Tibial nerve (tissue), 4 donors: ENCODE data around the gene ZRANB1. TPM values are rescaled to one million over a fixed set of nuclear protein-coding genes. Genes with fewer than 3 reads are reported as not detected.
A peak's percentile ranks its signal among the peaks of the same experiment; 100 is the strongest.
"Not testable (repeated sequence)": the region's sequence is repeated elsewhere in the genome, so short reads cannot be mapped to it uniquely, and the experiment has no call there.

Experiments
- DNase-seq, 2 donors: peaks; one replicate each; pipeline ENCODE4 v3.0.0-alpha.2; 2019; ENCODE audit warnings: low spot score in 2 of 2
- H3K27ac ChIP-seq, 4 donors: fragments of 200-600 bp; sonication (generic) in 3 of 4; one replicate each; pipeline ENCODE4 v1.5.1; 2017 to 2019; ENCODE audit warnings: mild to moderate bottlenecking in 1 of 4
- H3K27me3 ChIP-seq, 2 donors: fragments of 200-600 bp; sonication (generic) in 1 of 2; one replicate each; pipeline versions ENCODE4 v1.5.1 to v1.6.0; 2017 to 2019
- H3K36me3 ChIP-seq, 3 donors: fragments of 200-600 bp; sonication (generic); one replicate each; pipeline ENCODE4 v1.5.1; 2018 to 2019
- H3K4me1 ChIP-seq, 4 donors: fragments of 200-600 bp; sonication (generic) in 3 of 4; one replicate each; pipeline ENCODE4 v1.5.1; 2017 to 2019
- H3K4me3 ChIP-seq, 4 donors: fragments of 200-600 bp; sonication (generic) in 3 of 4; one replicate each; pipeline ENCODE4 v1.5.1; 2017 to 2019; ENCODE audit warnings: mild to moderate bottlenecking in 1 of 4, moderate library complexity in 1 of 4
- H3K9me3 ChIP-seq, 4 donors: fragments of 200-600 bp; sonication (generic) in 3 of 4; one replicate each; pipeline ENCODE4 v1.5.1; 2017 to 2019
- EP300 ChIP-seq, 2 donors: sonication (generic); formaldehyde crosslinking; IDR thresholded peaks; one replicate each; pipeline ENCODE4 v1.6.1; 2017; ENCODE audit warnings: antibody characterized with exemption in 2 of 2, mild to moderate bottlenecking in 1 of 2
- POLR2A ChIP-seq, 2 donors: fragments of 450-650 bp; IDR thresholded peaks; one replicate each; pipeline ENCODE4 v1.6.1; 2017; ENCODE audit warnings: antibody characterized with exemption in 2 of 2, mild to moderate bottlenecking in 2 of 2, moderate library complexity in 2 of 2
- WGBS, 2 donors: methylation state at CpG; one replicate each; pipeline ENCODE4 v1.1.5; 2018; 5-methylcytosine and 5-hydroxymethylcytosine counted together
- total RNA-seq, 4 donors: library from RNA; depleted of rRNA; stranded (reverse); fragments of >200 nt; gene quantifications; one replicate each; pipeline ENCODE4 v1.1.0, GENCODE V29; 2016
- TF ChIP-seq, protein P1 (sequence below), 5 experiments: fragments of 200-600 bp in 3 of 5; fragments of 450-650 bp in 2 of 5; sonication (generic) in 3 of 5; IDR thresholded peaks; one replicate each; pipeline ENCODE4 v1.5.1; 2016 to 2019; ENCODE audit warnings: antibody characterized with exemption in 5 of 5, mild to moderate bottlenecking in 3 of 5, moderate library complexity in 2 of 5

Gene ZRANB1
- total RNA-seq, 4 donors from 2014 or later: 22.2 to 33.5 (median 24.2) TPM

- Histone ChIP-seq H3K4me3 (no peak overlapping the region), H3K36me3 (peaks cover 0 to 77% (median 0%) of the 10 kb centered on the region in 3 donors), H3K27me3 (no peaks in the 10 kb centered on the region), H3K27ac (no peak overlapping the region), H3K4me1 (peaks cover 0 to 9% (median 0%) of the 10 kb centered on the region in 4 donors), H3K9me3 (no peaks in the 10 kb centered on the region)
- WGBS, 2 donors: 83 to 85% methylated on average over 5 of the region's 5 CpGs
- TF ChIP-seq, protein P1, sequence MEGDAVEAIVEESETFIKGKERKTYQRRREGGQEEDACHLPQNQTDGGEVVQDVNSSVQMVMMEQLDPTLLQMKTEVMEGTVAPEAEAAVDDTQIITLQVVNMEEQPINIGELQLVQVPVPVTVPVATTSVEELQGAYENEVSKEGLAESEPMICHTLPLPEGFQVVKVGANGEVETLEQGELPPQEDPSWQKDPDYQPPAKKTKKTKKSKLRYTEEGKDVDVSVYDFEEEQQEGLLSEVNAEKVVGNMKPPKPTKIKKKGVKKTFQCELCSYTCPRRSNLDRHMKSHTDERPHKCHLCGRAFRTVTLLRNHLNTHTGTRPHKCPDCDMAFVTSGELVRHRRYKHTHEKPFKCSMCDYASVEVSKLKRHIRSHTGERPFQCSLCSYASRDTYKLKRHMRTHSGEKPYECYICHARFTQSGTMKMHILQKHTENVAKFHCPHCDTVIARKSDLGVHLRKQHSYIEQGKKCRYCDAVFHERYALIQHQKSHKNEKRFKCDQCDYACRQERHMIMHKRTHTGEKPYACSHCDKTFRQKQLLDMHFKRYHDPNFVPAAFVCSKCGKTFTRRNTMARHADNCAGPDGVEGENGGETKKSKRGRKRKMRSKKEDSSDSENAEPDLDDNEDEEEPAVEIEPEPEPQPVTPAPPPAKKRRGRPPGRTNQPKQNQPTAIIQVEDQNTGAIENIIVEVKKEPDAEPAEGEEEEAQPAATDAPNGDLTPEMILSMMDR (IDR thresholded peaks at IDR 0.05): no peak
- TF ChIP-seq POLR2A (IDR thresholded peaks at IDR 0.05) (no peak), EP300 (IDR thresholded peaks at IDR 0.05) (no peak)
- DNase-seq: no peak
Observed at GRCh38 chr10:124985162-124985561, 43.2 kb downstream of the ZRANB1 start.

- Histone ChIP-seq H3K4me1 (peaks cover 0 to 19% (median 1%) of the 10 kb centered on the region in 4 donors), H3K36me3 (peaks cover 0 to 92% (median 0%) of the 10 kb centered on the region in 3 donors), H3K27me3 (no peaks in the 10 kb centered on the region), H3K4me3 (no peak overlapping the region), H3K9me3 (no peaks in the 10 kb centered on the region), H3K27ac (no peak overlapping the region)
- 75 to 87% methylated on average over 1 of the region's 1 CpG for WGBS, 2 donors
- no peak for TF ChIP-seq POLR2A (IDR thresholded peaks at IDR 0.05)
- no peak for TF ChIP-seq EP300 (IDR thresholded peaks at IDR 0.05)
- TF ChIP-seq, protein P1 (IDR thresholded peaks at IDR 0.05): no peak
- DNase-seq: no peak
Observed at GRCh38 chr10:124987788-124988187, 45.9 kb downstream of the ZRANB1 start.

DNA sequence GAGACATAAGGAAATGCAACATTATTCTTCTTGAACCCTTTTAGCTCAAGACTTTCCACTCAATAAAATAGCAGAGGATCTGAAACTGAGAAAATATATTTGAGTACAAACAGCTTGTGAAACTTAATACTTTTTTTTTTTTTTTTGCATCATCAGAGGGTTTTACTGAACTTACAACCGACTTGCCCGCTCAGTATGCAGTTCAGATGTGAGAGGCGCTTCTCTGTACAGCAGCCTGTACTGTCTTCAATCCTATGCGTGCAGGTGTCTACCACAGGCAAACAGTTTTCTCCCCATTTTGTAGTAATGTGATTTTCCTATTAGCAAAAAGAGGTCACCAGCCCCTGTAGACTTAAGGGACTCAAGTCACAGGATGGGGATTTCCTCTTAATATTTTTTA, 46.8 kb downstream of the ZRANB1 start:
- whole genome bisulfite sequencing, 2 donors: 83 to 85% methylated on average over 4 of the region's 4 CpGs
- not testable (repeated sequence) for H3K27me3 ChIP-seq, H3K4me3 ChIP-seq, H3K9me3 ChIP-seq, H3K27ac ChIP-seq, DNase-seq
- H3K36me3 ChIP-seq: peaks cover 0 to 93% (median 0%) of the 10 kb centered on the region in 3 donors
- peaks cover 0 to 22% (median 3%) of the 10 kb centered on the region in 4 donors for H3K4me1 ChIP-seq

DNA sequence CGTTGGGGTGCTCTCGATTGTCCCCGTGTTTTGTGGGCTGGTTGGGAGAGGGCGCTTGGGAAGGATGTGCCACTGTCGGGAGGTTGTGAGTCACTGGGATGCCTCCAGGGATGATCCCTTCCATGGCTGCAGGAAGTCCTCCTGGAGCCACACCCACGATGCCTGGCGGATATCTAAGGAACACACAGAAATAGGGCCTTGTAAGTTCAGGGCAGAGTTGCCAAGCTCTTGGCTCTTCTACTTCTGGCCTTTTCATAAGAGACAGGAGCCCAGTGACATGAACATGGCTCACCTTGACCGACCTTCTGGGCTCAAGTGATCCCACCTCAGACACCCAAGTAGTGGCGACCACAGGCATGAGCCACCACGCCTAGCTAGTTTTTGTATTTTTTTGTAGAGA, 47.6 kb downstream of the ZRANB1 start:
- H3K27me3 ChIP-seq: no peaks in the 10 kb centered on the region
- H3K9me3 ChIP-seq: no peaks in the 10 kb centered on the region
- whole genome bisulfite sequencing, 2 donors: 78 to 83% methylated on average over 9 to 10 of the region's 10 CpGs
- no peak for DNase-seq
- no peak overlapping the region for H3K4me3 ChIP-seq
- H3K27ac ChIP-seq: no peak overlapping the region
- H3K4me1 ChIP-seq: peaks cover 0 to 22% (median 3%) of the 10 kb centered on the region in 4 donors
- H3K36me3 ChIP-seq: peaks cover 0 to 93% (median 0%) of the 10 kb centered on the region in 3 donors
- no peak for TF ChIP-seq POLR2A (IDR thresholded peaks at IDR 0.05)
- TF ChIP-seq, protein P1 (IDR thresholded peaks at IDR 0.05): no peak
- no peak for TF ChIP-seq EP300 (IDR thresholded peaks at IDR 0.05)

DNA sequence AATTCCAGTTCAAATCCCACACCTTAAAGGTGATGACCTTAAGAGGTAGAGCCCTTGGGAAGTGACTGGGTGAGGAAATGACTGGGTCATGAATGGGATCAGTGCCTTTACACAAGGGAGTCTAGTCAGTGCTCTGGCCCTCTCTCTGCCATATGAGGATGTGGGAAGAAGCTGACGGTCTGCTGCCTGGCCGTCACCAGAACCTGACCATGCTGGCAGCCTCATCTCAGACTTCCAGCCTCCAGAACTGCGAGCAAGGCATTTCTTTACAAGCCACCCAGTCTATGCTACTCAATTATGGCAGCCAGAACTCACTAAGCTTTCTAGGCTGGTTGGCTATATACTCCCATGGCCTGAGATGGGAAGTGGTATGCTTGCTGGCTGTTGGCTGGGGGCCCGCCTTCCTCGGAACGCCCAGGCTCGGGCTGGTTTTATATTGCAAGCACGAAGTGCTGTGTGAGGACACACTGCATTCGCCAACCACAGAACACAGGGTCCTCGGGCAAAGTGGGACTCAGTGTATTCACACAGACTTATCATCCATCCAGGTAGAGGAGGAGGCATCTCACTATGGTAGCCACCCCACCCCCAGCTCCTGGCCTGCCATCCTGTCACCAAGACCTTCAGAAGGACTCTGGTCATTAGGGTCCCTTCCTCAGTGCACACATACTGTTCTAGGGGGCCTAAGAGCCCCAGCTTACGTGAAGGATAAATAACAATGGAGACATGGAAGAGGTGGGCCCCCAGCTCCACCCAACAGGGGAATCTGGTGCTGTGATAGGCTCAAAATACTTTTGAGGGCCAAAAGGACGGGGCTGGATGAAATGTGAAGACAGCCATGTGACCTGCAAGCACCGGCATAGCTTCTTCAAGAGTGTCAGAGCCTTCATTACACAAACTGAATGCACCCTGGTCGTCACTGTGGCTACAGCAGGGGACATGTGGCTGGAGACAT, 49.0 kb downstream of the ZRANB1 start:
- Histone ChIP-seq H3K36me3 (peaks cover 0 to 93% (median 0%) of the 10 kb centered on the region in 3 donors), H3K9me3 (no peaks in the 10 kb centered on the region), H3K4me1 (peaks cover 0 to 30% (median 3%) of the 10 kb centered on the region in 4 donors), H3K27ac (peak overlapping the region in 1 of 4 donors; percentile 8), H3K4me3 (no peak overlapping the region), H3K27me3 (no peaks in the 10 kb centered on the region)
- TF ChIP-seq POLR2A (IDR thresholded peaks at IDR 0.05) (no peak), EP300 (IDR thresholded peaks at IDR 0.05) (no peak)
- TF ChIP-seq, protein P1 (IDR thresholded peaks at IDR 0.05): no peak
- 77 to 85% methylated on average over 14 of the region's 14 CpGs for WGBS, 2 donors
- DNase-seq: no peak
